Upper lobe of right lung (tissue), 1 donor: Measurements from ENCODE around the gene MAB21L2. TPM values are rescaled to one million over a fixed set of nuclear protein-coding genes. Genes with fewer than 3 reads are reported as not detected.
A peak's percentile ranks its signal among the peaks of the same experiment; 100 is the strongest.
"Not testable (repeated sequence)": the region's sequence is repeated elsewhere in the genome, so short reads cannot be mapped to it uniquely, and the experiment has no call there.

Experiments
- ATAC-seq: fragments of 200-7000 bp; cut with Tn5 transposase; one replicate; pipeline ENCODE4 v1.9.1; 2020; ENCODE audit warnings: mild to moderate bottlenecking, moderate library complexity
- DNase-seq: peaks from one replicate; pipeline ENCODE4 v3.0.0-alpha.2; 2020
- H3K27ac ChIP-seq: fragments of 200-600 bp; one replicate; pipeline ENCODE4 v1.8.0; 2022
- H3K27me3 ChIP-seq: fragments of 200-600 bp; one replicate; pipeline ENCODE4 v1.8.0; 2022; ENCODE audit warnings: mild to moderate bottlenecking
- H3K36me3 ChIP-seq: fragments of 200-600 bp; one replicate; pipeline ENCODE4 v1.8.0; 2022
- H3K4me1 ChIP-seq: fragments of 200-600 bp; one replicate; pipeline ENCODE4 v1.8.0; 2022
- H3K4me3 ChIP-seq: fragments of 200-600 bp; one replicate; pipeline ENCODE4 v1.8.0; 2022; ENCODE audit warnings: mild to moderate bottlenecking
- H3K9me3 ChIP-seq: fragments of 200-600 bp; one replicate; pipeline ENCODE4 v1.8.0; 2022
- intact Hi-C: fragments of 100-400 bp; cut with DNase I; formaldehyde crosslinking; loops from one replicate; pipeline ENCODE4 v1.11.0; 2022
- long read RNA-seq: library from polyadenylated mRNA; unstranded; transcript quantifications from one replicate; pipeline ENCODE4 v2.0.0, GENCODE V29; 2021
- total RNA-seq: library from RNA; stranded (reverse); fragmentation: NEBNext Ultra II Directional; extraction: Animal tissue kit (Norgen Biotek cat#: 25700); gene quantifications from one replicate; pipeline ENCODE4 v1.2.1, GENCODE V29; 2021
- TF ChIP-seq, protein P1 (sequence below): fragments of 200-600 bp; IDR thresholded peaks from one replicate; pipeline ENCODE4 v1.8.0; 2022; ENCODE audit warnings: antibody characterized with exemption
- donor health status: DM: no; HTN: yes; CAD: no; lungs with severe emphysema.

MAB21L2 gene
- not detected for total RNA-seq
- long read RNA-seq = 0 reads

GRCh38 chr4:150582146-150582872, at the start of gene MAB21L2:
Gene MAB21L2, plus strand, starts transcription at chr4:150582151. Its CDS starts 879 bp downstream, at chr4:150583030.
- no peak within 1 kb of the TSS for H3K27ac ChIP-seq
- no peak for ATAC-seq
- H3K36me3 ChIP-seq = no peaks in the 10 kb centered on the region
- H3K4me1 ChIP-seq = no peaks in the 10 kb centered on the region
- TF ChIP-seq, protein P1, sequence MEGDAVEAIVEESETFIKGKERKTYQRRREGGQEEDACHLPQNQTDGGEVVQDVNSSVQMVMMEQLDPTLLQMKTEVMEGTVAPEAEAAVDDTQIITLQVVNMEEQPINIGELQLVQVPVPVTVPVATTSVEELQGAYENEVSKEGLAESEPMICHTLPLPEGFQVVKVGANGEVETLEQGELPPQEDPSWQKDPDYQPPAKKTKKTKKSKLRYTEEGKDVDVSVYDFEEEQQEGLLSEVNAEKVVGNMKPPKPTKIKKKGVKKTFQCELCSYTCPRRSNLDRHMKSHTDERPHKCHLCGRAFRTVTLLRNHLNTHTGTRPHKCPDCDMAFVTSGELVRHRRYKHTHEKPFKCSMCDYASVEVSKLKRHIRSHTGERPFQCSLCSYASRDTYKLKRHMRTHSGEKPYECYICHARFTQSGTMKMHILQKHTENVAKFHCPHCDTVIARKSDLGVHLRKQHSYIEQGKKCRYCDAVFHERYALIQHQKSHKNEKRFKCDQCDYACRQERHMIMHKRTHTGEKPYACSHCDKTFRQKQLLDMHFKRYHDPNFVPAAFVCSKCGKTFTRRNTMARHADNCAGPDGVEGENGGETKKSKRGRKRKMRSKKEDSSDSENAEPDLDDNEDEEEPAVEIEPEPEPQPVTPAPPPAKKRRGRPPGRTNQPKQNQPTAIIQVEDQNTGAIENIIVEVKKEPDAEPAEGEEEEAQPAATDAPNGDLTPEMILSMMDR = no peak
- DNase-seq = no peak
- H3K27me3 ChIP-seq = no peaks in the 10 kb centered on the region
- H3K9me3 ChIP-seq = no peaks in the 10 kb centered on the region
- peak within 1 kb of the TSS; percentile 26 for H3K4me3 ChIP-seq
- intact Hi-C loops = no loop called here

- Histone ChIP-seq H3K27ac (no peak overlapping the region), H3K27me3 (no peaks in the 10 kb centered on the region), H3K4me1 (no peaks in the 10 kb centered on the region), H3K4me3 (no peak overlapping the region), H3K9me3 (no peaks in the 10 kb centered on the region), H3K36me3 (no peaks in the 10 kb centered on the region)
- TF ChIP-seq, protein P1 = no peak
- intact Hi-C loops = no loop called here
- ATAC-seq (no peak), DNase-seq (no peak)
Observed at GRCh38 chr4:150533673-150534072, 48.3 kb upstream of the MAB21L2 start.

- TF ChIP-seq, protein P1 = no peak
- Histone ChIP-seq H3K9me3 (no peaks in the 10 kb centered on the region), H3K27ac (no peak overlapping the region), H3K36me3 (no peaks in the 10 kb centered on the region), H3K4me3 (no peak overlapping the region), H3K4me1 (no peaks in the 10 kb centered on the region), H3K27me3 (no peaks in the 10 kb centered on the region)
- intact Hi-C loops = no loop called here
- ATAC-seq (no peak), DNase-seq (no peak)
Observed at GRCh38 chr4:150534818-150535217, 47.1 kb upstream of the MAB21L2 start.

DNA sequence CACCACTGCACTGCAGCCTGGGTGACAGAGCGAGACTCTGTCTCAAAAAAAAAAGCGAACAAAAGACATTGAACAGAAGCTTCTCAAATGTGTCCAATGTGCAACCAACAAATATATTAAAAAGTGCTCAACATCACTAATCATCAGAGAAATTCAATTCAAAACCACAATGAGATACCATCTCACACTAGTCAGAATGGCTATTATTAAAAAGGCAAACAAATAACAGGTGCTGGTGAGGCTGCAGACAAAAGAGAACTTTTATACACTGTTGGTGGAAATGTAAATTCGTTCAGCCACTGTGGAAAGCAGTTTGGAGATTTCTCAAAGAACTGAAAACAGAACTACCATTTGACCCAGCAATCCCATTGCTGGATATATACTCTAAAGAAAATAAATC, 44.0 kb upstream of the MAB21L2 start:
- ATAC-seq, H3K27ac ChIP-seq, DNase-seq, H3K4me3 ChIP-seq, H3K36me3 ChIP-seq, H3K9me3 ChIP-seq, intact Hi-C loops, H3K27me3 ChIP-seq, H3K4me1 ChIP-seq: not testable (repeated sequence)

DNA sequence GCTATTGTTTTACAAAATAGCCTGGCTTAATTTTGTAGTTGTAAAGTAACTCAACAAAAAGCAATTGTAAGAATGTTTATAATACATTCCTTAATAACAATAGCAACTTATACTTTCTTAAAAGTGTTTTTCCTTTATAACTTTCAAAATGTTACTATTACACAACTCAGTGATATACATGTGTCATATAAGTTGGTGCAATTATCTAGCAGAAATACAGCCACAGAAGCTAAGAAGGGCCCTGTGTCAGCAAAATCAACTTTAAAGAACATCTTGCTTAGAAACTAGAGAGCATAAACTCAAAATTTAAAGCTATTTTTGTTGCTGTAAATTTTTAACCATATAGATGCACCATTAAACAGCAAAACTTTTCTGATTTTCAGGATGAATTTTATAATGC, 41.4 kb upstream of the MAB21L2 start:
- ATAC-seq (no peak), DNase-seq (no peak)
- TF ChIP-seq, protein P1 = no peak
- H3K9me3 ChIP-seq = no peaks in the 10 kb centered on the region
- no peaks in the 10 kb centered on the region for H3K27me3 ChIP-seq
- H3K27ac ChIP-seq = no peak overlapping the region
- intact Hi-C loops = no loop called here
- H3K4me3 ChIP-seq = no peak overlapping the region
- no peaks in the 10 kb centered on the region for H3K4me1 ChIP-seq
- H3K36me3 ChIP-seq = no peaks in the 10 kb centered on the region

DNA sequence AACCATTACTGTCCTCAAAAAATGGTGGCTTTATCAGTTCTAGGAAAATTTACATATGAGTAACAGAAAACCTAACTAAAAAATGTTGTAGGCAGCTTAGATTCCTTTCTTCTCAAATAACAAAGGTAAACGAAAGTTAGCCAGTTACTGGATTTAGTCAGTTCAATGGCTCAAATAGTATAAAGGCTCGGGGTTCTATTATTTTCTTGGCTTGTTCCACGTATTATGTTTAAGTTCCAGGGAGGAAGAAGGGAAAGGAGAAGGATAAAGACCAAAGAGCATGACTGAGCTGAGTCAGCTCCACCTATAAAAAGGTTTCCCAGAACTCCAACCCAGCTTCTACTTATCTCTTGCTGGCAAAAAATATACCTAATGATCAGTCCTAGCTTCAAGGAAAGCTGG, 41.0 kb upstream of the MAB21L2 start:
- H3K27me3 ChIP-seq = no peaks in the 10 kb centered on the region
- H3K27ac ChIP-seq = no peak overlapping the region
- DNase-seq (no peak), ATAC-seq (no peak)
- no peaks in the 10 kb centered on the region for H3K4me1 ChIP-seq
- intact Hi-C loops = no loop called here
- H3K36me3 ChIP-seq = no peaks in the 10 kb centered on the region
- TF ChIP-seq, protein P1 = no peak
- no peaks in the 10 kb centered on the region for H3K9me3 ChIP-seq
- no peak overlapping the region for H3K4me3 ChIP-seq
